ENCODE data around the gene MLIP.

MLIP gene

GRCh38 chr6:54285595-54285994 is 174.4 kb downstream of the MLIP start:
- DNase-seq, result no peak

GRCh38 chr6:54286141-54286540 is 174.9 kb downstream of the MLIP start:
- DNase-seq, result no peak

- no peak for DNase-seq
These were observed 177.2 kb downstream of the MLIP start for GRCh38 chr6:54288474-54288873.

- DNase-seq, result no peak
These were observed 178.2 kb downstream of the MLIP start for GRCh38 chr6:54289426-54289825.

- no peak for DNase-seq
These were observed 179.9 kb downstream of the MLIP start for GRCh38 chr6:54291146-54291545.

- no peak for DNase-seq
These were observed 180.5 kb downstream of the MLIP start for GRCh38 chr6:54291738-54292137.

- no peak for DNase-seq
These were observed 183.8 kb downstream of the MLIP start for GRCh38 chr6:54294965-54295532.

- DNase-seq, result no peak
These were observed 188.5 kb downstream of the MLIP start for GRCh38 chr6:54299542-54300269.

GRCh38 chr6:54301770-54302169 is 190.5 kb downstream of the MLIP start:
- DNase-seq, result no peak

- no peak for DNase-seq
These were observed 196.2 kb downstream of the MLIP start for GRCh38 chr6:54307439-54307910.

- no peak for DNase-seq
These were observed 197.2 kb downstream of the MLIP start, which contains the start of gene TINAG for GRCh38 chr6:54308289-54308985. TSS of gene TINAG (plus strand) at chr6:54308441. CDS start at chr6:54308551, 110 bp downstream.

- no peak for DNase-seq
These were observed 197.7 kb downstream of the MLIP start for GRCh38 chr6:54308986-54309315.

GRCh38 chr6:54310377-54311152 is 199.3 kb downstream of the MLIP start:
- no peak for DNase-seq

- no peak for DNase-seq
These were observed 204.4 kb downstream of the MLIP start for GRCh38 chr6:54315656-54316055.

Data from SHP77 treated with DMSO at 0.1 percent for 48 hours (cell line).